ENCODE measurements around the gene MYOF.

MYOF gene

DNA sequence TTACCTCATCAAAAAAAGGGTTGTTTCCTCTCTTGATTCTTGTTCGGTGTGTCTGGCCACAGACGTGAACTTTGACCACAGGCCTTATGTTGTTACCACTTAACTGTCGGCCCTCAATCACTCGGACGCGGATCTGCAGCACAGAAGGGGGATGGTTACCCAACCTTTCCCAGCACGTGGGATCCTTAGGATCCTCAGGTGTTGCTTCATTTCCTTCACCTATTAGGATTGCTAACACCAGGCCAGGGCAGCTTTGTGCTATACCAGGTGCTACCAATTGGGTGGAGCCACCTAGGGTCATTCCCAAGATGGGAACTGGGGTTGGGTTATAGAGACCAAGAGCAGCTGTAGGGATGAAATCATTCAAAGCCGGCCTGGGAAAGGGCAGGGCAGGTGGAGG is 73.4 kb downstream of the MYOF start:
- DNase-seq = no peak
- H3K27ac Mint-ChIP-seq = no peak overlapping the region
- no peak for TF ChIP-seq CTCF (IDR thresholded peaks at IDR 0.05)
- no peak overlapping the region for H3K4me3 Mint-ChIP-seq
- peaks cover 4% of the 10 kb centered on the region for H3K27me3 Mint-ChIP-seq (ENCODE audit: low read depth, poor library complexity)
- peaks cover 12% of the 10 kb centered on the region for H3K9me3 Mint-ChIP-seq
- peaks cover 49% of the 10 kb centered on the region for H3K36me3 Mint-ChIP-seq (ENCODE audit: low read depth)
- peaks cover 50% of the 10 kb centered on the region for H3K4me1 Mint-ChIP-seq

- H3K27me3 Mint-ChIP-seq (ENCODE audit: low read depth, poor library complexity) = no peaks in the 10 kb centered on the region
- no peak overlapping the region for H3K4me3 Mint-ChIP-seq
- peaks cover 56% of the 10 kb centered on the region for H3K36me3 Mint-ChIP-seq (ENCODE audit: low read depth)
- no peak for TF ChIP-seq CTCF (IDR thresholded peaks at IDR 0.05)
- peaks cover 4% of the 10 kb centered on the region for H3K9me3 Mint-ChIP-seq
- H3K4me1 Mint-ChIP-seq = peaks cover 64% of the 10 kb centered on the region
- no peak for DNase-seq
- peak overlapping the region; percentile 47 for H3K27ac Mint-ChIP-seq
These were observed 75.6 kb downstream of the MYOF start for GRCh38 chr10:93406364-93407145.

- Mint-ChIP-seq H3K9me3 (no peaks in the 10 kb centered on the region), H3K27ac (peak overlapping the region; percentile 51), H3K27me3 (ENCODE audit: low read depth, poor library complexity) (no peaks in the 10 kb centered on the region), H3K4me1 (peaks cover 54% of the 10 kb centered on the region), H3K4me3 (no peak overlapping the region), H3K36me3 (ENCODE audit: low read depth) (peaks cover 49% of the 10 kb centered on the region)
- no peak for DNase-seq
- TF ChIP-seq CTCF (IDR thresholded peaks at IDR 0.05) = no peak
These were observed 78.1 kb downstream of the MYOF start for GRCh38 chr10:93404048-93404354.

DNA sequence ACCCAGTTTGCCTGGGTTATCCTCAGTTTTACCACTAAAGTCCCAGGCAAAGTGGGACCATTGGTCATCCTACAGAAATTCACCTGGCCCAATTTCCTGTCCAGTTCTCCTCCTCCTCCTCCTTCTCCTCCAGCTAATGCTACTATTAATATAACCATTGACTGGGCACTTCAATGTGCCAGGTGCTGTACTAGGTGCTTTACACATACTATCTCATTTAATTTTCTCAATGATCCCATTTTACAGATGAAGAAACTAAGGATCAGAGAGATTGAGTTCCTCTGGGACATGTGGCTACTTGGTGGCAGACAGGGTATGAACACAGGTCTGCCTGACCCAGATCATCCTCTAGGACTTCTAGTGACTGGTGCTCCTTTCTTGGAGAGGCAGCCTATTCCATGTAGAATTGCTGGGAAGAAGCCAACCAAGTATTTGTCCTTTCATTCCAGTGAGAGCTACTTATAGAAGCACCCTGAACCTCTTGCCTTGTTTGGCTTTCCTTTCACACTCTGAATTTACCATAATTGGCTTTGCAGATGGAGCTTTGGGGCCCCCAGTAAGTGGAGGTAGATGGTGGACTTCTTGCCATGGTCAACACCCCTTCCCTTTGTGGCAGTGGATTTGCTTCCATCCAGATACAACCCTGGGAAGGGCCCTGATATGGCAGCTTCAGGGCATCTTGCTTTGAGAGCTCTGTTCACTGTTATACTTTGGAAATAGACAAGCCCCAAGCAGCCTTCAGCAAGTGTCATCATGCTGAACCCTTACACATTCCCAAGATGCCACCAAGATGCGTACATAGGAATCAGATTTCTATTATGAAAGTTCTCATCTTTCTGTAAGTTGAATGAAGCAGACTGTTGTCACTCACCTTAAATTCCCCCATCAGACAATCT is 78.7 kb downstream of the MYOF start:
- TF ChIP-seq CTCF (IDR thresholded peaks at IDR 0.05) = no peak
- Mint-ChIP-seq H3K9me3 (no peaks in the 10 kb centered on the region), H3K4me3 (no peak overlapping the region), H3K27me3 (ENCODE audit: low read depth, poor library complexity) (no peaks in the 10 kb centered on the region), H3K36me3 (ENCODE audit: low read depth) (peaks cover 44% of the 10 kb centered on the region), H3K4me1 (peaks cover 54% of the 10 kb centered on the region), H3K27ac (peak overlapping the region; percentile 51)
- DNase-seq = no peak

GRCh38 chr10:93402192-93402591 is 79.9 kb downstream of the MYOF start:
- Mint-ChIP-seq H3K27ac (peak overlapping the region; percentile 29), H3K36me3 (ENCODE audit: low read depth) (peaks cover 52% of the 10 kb centered on the region), H3K9me3 (no peaks in the 10 kb centered on the region), H3K4me3 (no peak overlapping the region), H3K4me1 (peaks cover 65% of the 10 kb centered on the region), H3K27me3 (ENCODE audit: low read depth, poor library complexity) (peaks cover 5% of the 10 kb centered on the region)
- TF ChIP-seq CTCF (IDR thresholded peaks at IDR 0.05) = no peak
- DNase-seq = no peak
